Left lung (tissue), 10 donors: ENCODE data around the gene ZNF442. TPM values are rescaled to one million over a fixed set of nuclear protein-coding genes. Genes with fewer than 3 reads are reported as not detected.

ENCODE experiments used
- ATAC-seq: fragments of 200-7000 bp; cut with Tn5 transposase; one replicate; pipeline ENCODE4 v1.9.1; 2020; ENCODE audit warnings: moderate library complexity
- DNase-seq, 4 donors: peaks; one replicate each; pipeline ENCODE4 v3.0.0-alpha.2; 2013 to 2020
- H3K27ac ChIP-seq, 2 donors: fragments of 200-600 bp; sonication (generic) in 1 of 2; one replicate each; pipeline versions ENCODE4 v1.5.0 to v1.8.0; 2020 to 2021
- H3K27me3 ChIP-seq, 2 donors: fragments of 200-600 bp; sonication (generic) in 1 of 2; one replicate each; pipeline versions ENCODE4 v1.5.0 to v1.8.0; 2020 to 2021
- H3K36me3 ChIP-seq, 2 donors: fragments of 200-600 bp; sonication (generic) in 1 of 2; one replicate each; pipeline versions ENCODE4 v1.5.0 to v1.8.0; 2020 to 2021
- H3K4me1 ChIP-seq, 2 donors: fragments of 200-600 bp; one replicate each; pipeline ENCODE4 v1.8.0; 2021
- H3K4me3 ChIP-seq, 2 donors: fragments of 200-600 bp; sonication (generic) in 1 of 2; one replicate each; pipeline versions ENCODE4 v1.5.0 to v1.8.0; 2020 to 2021; ENCODE audit warnings: mild to moderate bottlenecking in 1 of 2
- H3K9me3 ChIP-seq, 2 donors: fragments of 200-600 bp; sonication (generic) in 1 of 2; one replicate each; pipeline versions ENCODE4 v1.5.0 to v1.8.0; 2020 to 2021
- CTCF ChIP-seq, 2 donors: fragments of 200-600 bp; sonication (generic) in 1 of 2; IDR thresholded peaks; one replicate each; pipeline versions ENCODE4 v1.5.0 to v1.8.0; 2021; ENCODE audit warnings: antibody characterized with exemption in 2 of 2
- intact Hi-C, 2 donors: fragments of 100-400 bp; cut with DNase I; formaldehyde crosslinking; loops; one replicate each; pipeline versions ENCODE4 v1.11.2 to v1.14.2; 2022
- polyA plus RNA-seq, 6 donors: library from polyadenylated mRNA; unstranded; fragments of 120-200 nt; gene quantifications; one replicate each; pipeline ENCODE4 v1.2.1, GENCODE V29; 2013; ENCODE audit not compliant: insufficient read length in 6 of 6
- total RNA-seq, 2 donors: library from RNA; stranded (reverse); fragmentation: NEBNext Ultra II Directional; extraction: Animal tissue kit (Norgen Biotek cat#: 25700); gene quantifications; one replicate each; pipeline ENCODE4 v1.2.1, GENCODE V29; 2021
- donor health status: DM: no; HTN: yes; CAD: no.
- donor health status: DM: no; HTN: no; CAD: no.

Gene ZNF442
- total and polyA plus RNA-seq, 8 donors, result 3.2 to 7.1 (median 5.4) TPM

GRCh38 chr19:12353375-12353774 is 12.1 kb downstream of the ZNF442 start:
- intact Hi-C loops, result no loop called here
- no peaks in the 10 kb centered on the region for H3K27me3 ChIP-seq
- H3K9me3 ChIP-seq, result peaks cover 0 to 92% of the 10 kb centered on the region in 2 donors
- no peak for TF ChIP-seq CTCF (IDR thresholded peaks at IDR 0.05)
- no peaks in the 10 kb centered on the region for H3K4me1 ChIP-seq
- H3K27ac ChIP-seq, result no peak overlapping the region
- H3K4me3 ChIP-seq, result no peak overlapping the region
- ATAC-seq (no peak), DNase-seq (no peak)
- peaks cover 0 to 32% of the 10 kb centered on the region in 2 donors for H3K36me3 ChIP-seq

GRCh38 chr19:12350890-12351197 is 14.6 kb downstream of the ZNF442 start:
- TF ChIP-seq CTCF (IDR thresholded peaks at IDR 0.05), result no peak
- Histone ChIP-seq H3K4me1 (no peaks in the 10 kb centered on the region), H3K4me3 (no peak overlapping the region), H3K27me3 (no peaks in the 10 kb centered on the region), H3K36me3 (peaks cover 0 to 32% of the 10 kb centered on the region in 2 donors), H3K9me3 (peaks cover 0 to 96% of the 10 kb centered on the region in 2 donors), H3K27ac (no peak overlapping the region)
- ATAC-seq (no peak), DNase-seq (no peak)
- intact Hi-C loops, result no loop called here

GRCh38 chr19:12350185-12350889 is 15.1 kb downstream of the ZNF442 start:
- H3K27ac ChIP-seq, result no peak overlapping the region
- peaks cover 0 to 97% of the 10 kb centered on the region in 2 donors for H3K9me3 ChIP-seq
- no peak for ATAC-seq
- H3K36me3 ChIP-seq, result peaks cover 0 to 32% of the 10 kb centered on the region in 2 donors
- no peak overlapping the region for H3K4me3 ChIP-seq
- no peaks in the 10 kb centered on the region for H3K27me3 ChIP-seq
- no peak for TF ChIP-seq CTCF (IDR thresholded peaks at IDR 0.05)
- intact Hi-C loops, result no loop called here
- H3K4me1 ChIP-seq, result no peaks in the 10 kb centered on the region
- no peak for DNase-seq

- peaks cover 0 to 97% of the 10 kb centered on the region in 2 donors for H3K9me3 ChIP-seq
- no peak overlapping the region for H3K27ac ChIP-seq
- TF ChIP-seq CTCF (IDR thresholded peaks at IDR 0.05), result no peak
- peaks cover 0 to 30% of the 10 kb centered on the region in 2 donors for H3K36me3 ChIP-seq
- H3K4me3 ChIP-seq, result no peak overlapping the region
- DNase-seq (no peak), ATAC-seq (no peak)
- intact Hi-C loops, result no loop called here
- no peaks in the 10 kb centered on the region for H3K4me1 ChIP-seq
- no peaks in the 10 kb centered on the region for H3K27me3 ChIP-seq
These were observed 18.6 kb downstream of the ZNF442 start for GRCh38 chr19:12346896-12347295.

- no peaks in the 10 kb centered on the region for H3K27me3 ChIP-seq
- peaks cover 0 to 13% of the 10 kb centered on the region in 2 donors for H3K36me3 ChIP-seq
- no peaks in the 10 kb centered on the region for H3K4me1 ChIP-seq
- peaks cover 0 to 83% of the 10 kb centered on the region in 2 donors for H3K9me3 ChIP-seq
- no peak overlapping the region for H3K27ac ChIP-seq
- intact Hi-C loops, result no loop called here
- DNase-seq, result no peak
- no peak overlapping the region for H3K4me3 ChIP-seq
- no peak for ATAC-seq
- TF ChIP-seq CTCF (IDR thresholded peaks at IDR 0.05), result no peak
These were observed 20.3 kb downstream of the ZNF442 start for GRCh38 chr19:12345197-12345596.
